Heart right ventricle (tissue), 16 donors: ENCODE data around the gene MDFIC2. TPM values are rescaled to one million over a fixed set of nuclear protein-coding genes. Genes with fewer than 3 reads are reported as not detected.

Experiments used
- ATAC-seq, 8 donors: fragments of 200-7000 bp; cut with Tn5 transposase; one replicate each; pipeline ENCODE4 v1.9.1; 2020; ENCODE audit warnings: mild to moderate bottlenecking in 8 of 8, moderate library complexity in 8 of 8, moderate number of reproducible peaks in 1 of 8
- DNase-seq, 2 donors: peaks; one replicate each; pipeline ENCODE4 v3.0.0-alpha.2; 2020
- H3K27ac ChIP-seq, 10 donors: fragments of 200-600 bp; sonication (generic) in 2 of 10; one replicate each; pipeline versions ENCODE4 v1.5.0 to v1.8.0; 2020 to 2022; ENCODE audit warnings: mild to moderate bottlenecking in 3 of 10
- H3K27me3 ChIP-seq, 7 donors: fragments of 200-600 bp; one replicate each; pipeline ENCODE4 v1.8.0; 2021 to 2022; ENCODE audit warnings: mild to moderate bottlenecking in 2 of 7
- H3K36me3 ChIP-seq, 9 donors: fragments of 200-600 bp; sonication (generic) in 1 of 9; one replicate each; pipeline versions ENCODE4 v1.5.0 to v1.8.0; 2020 to 2022; ENCODE audit warnings: mild to moderate bottlenecking in 2 of 9
- H3K4me1 ChIP-seq, 9 donors: fragments of 200-600 bp; sonication (generic) in 1 of 9; one replicate each; pipeline versions ENCODE4 v1.5.0 to v1.8.0; 2020 to 2022; ENCODE audit warnings: mild to moderate bottlenecking in 4 of 9
- H3K4me3 ChIP-seq, 10 donors: fragments of 200-600 bp; sonication (generic) in 2 of 10; one replicate each; pipeline versions ENCODE4 v1.5.0 to v1.8.0; 2020 to 2022; ENCODE audit warnings: mild to moderate bottlenecking in 7 of 10, moderate library complexity in 2 of 10
- H3K9me3 ChIP-seq, 11 donors: fragments of 200-600 bp in 10 of 11; sonication (generic) in 2 of 11; one replicate each; pipeline versions ENCODE4 v1.5.0 to v1.8.0; 2013 to 2022; ENCODE audit warnings: mild to moderate bottlenecking in 2 of 11, control low read depth in 1 of 11, moderate library complexity in 1 of 11
- CTCF ChIP-seq, 9 donors: fragments of 200-600 bp; sonication (generic) in 2 of 9; IDR thresholded peaks; one replicate each; pipeline versions ENCODE4 v1.5.0 to v1.8.0; 2021 to 2022; ENCODE audit warnings: antibody characterized with exemption in 9 of 9, mild to moderate bottlenecking in 5 of 9, moderate library complexity in 1 of 9
- WGBS, 2 donors: extraction: QIAGEN DNeasy Blood & Tissue Kit; methylation state at CpG; one replicate each; pipeline ENCODE4 v1.1.7; 2013; ENCODE audit warnings: inconsistent platforms in 1 of 2; 5-methylcytosine and 5-hydroxymethylcytosine counted together
- intact Hi-C, 10 donors: fragments of 100-400 bp; cut with DNase I; formaldehyde crosslinking; loops; one replicate each; pipeline versions ENCODE4 v1.11.1 to v1.14.2; 2022
- polyA plus RNA-seq, 2 donors: library from polyadenylated mRNA; stranded (reverse); fragments of 200-250 nt; gene quantifications; one replicate each; pipeline ENCODE4 v1.2.3, GENCODE V29; 2013
- total RNA-seq, 10 donors: library from RNA; stranded (reverse); fragmentation: NEBNext Ultra II Directional in 3 of 10; extraction: Animal tissue kit (Norgen Biotek cat#: 25700) in 3 of 10; gene quantifications; one replicate each; pipeline versions ENCODE4 v1.2.1 to v1.2.4, GENCODE V29; 2021 to 2023
- donor health status: Arrhythmogenic right ventricular cardiomyopathy.
- donor health status: ischemic (EF 13 %, LVEDD 7.1; RV severe dilation, severe dysfunction).
- donor health status: healthy with polysubstance abuse.
- donor health status: DM: no; HTN: yes; CAD: no.
- donor health status: DM: no; HTN: no; CAD: no.
- donor health status: ischemic (EF 25% LVEDD 6.9; RV normal size, moderate dysfunction).
- donor health status: ischemic (EF 25% LVEDD 5.7; RV mildly dilated, moderate dysfunction).
- donor health status: healthy.
- donor health status: DM: yes; HTN: yes; CAD: no.
- donor health status: Ischemic cardiomyopathy.
- donor health status: ischemic (EF 35%, LVEDD 5.7; RV mildly dilated, moderate dysfunction).
- donor health status: nonischemic (EF 11% LVEDD 7.7; RV severe dilation, severe dysfunction).
- donor health status: DM: yes; HTN: yes; CAD: no.
- donor health status: PGD.
- donor health status: ischemic (EF 29% LVEDD 5.4; RV normal size, mild dysfunction).
- donor health status: nonischemic (EF 23%, LVEDD 6.1; RV moderate dilation, normal function).

Gene MDFIC2
- total and polyA plus RNA-seq, 12 donors: 0.06 TPM; not detected in 11

- H3K4me3 ChIP-seq: no peak overlapping the region
- H3K36me3 ChIP-seq: no peaks in the 10 kb centered on the region
- H3K4me1 ChIP-seq: no peaks in the 10 kb centered on the region
- no peak for ATAC-seq
- H3K27me3 ChIP-seq: no peaks in the 10 kb centered on the region
- intact Hi-C loops: no loop called here
- no peak overlapping the region for H3K27ac ChIP-seq
- 63% methylated on average over 4 of the region's 4 CpGs for WGBS, 2 donors
- TF ChIP-seq CTCF (IDR thresholded peaks at IDR 0.05): no peak
- DNase-seq: no peak
- peaks cover 0 to 2% (median 0%) of the 10 kb centered on the region in 11 donors for H3K9me3 ChIP-seq
These were observed 35.5 kb downstream of the MDFIC2 start for GRCh38 chr3:70276901-70277300.

GRCh38 chr3:70273492-70273891, 38.9 kb downstream of the MDFIC2 start:
- Histone ChIP-seq H3K9me3 (no peaks in the 10 kb centered on the region), H3K27me3 (no peaks in the 10 kb centered on the region), H3K36me3 (no peaks in the 10 kb centered on the region), H3K27ac (no peak overlapping the region), H3K4me3 (no peak overlapping the region), H3K4me1 (no peaks in the 10 kb centered on the region)
- ATAC-seq: no peak
- no peak for TF ChIP-seq CTCF (IDR thresholded peaks at IDR 0.05)
- intact Hi-C loops: no loop called here
- no peak for DNase-seq

- WGBS, 2 donors: 80 to 81% methylated on average over 5 of the region's 5 CpGs
- DNase-seq: no peak
- no peaks in the 10 kb centered on the region for H3K4me1 ChIP-seq
- H3K4me3 ChIP-seq: no peak overlapping the region
- no peak for TF ChIP-seq CTCF (IDR thresholded peaks at IDR 0.05)
- H3K27ac ChIP-seq: no peak overlapping the region
- no peaks in the 10 kb centered on the region for H3K27me3 ChIP-seq
- H3K9me3 ChIP-seq: no peaks in the 10 kb centered on the region
- no peaks in the 10 kb centered on the region for H3K36me3 ChIP-seq
- intact Hi-C loops: no loop called here
- no peak for ATAC-seq
These were observed 39.6 kb downstream of the MDFIC2 start for GRCh38 chr3:70272798-70273197.

GRCh38 chr3:70264122-70264780, 48.2 kb downstream of the MDFIC2 start:
- intact Hi-C loops: no loop called here
- Histone ChIP-seq H3K4me3 (no peak overlapping the region), H3K4me1 (no peaks in the 10 kb centered on the region), H3K27ac (no peak overlapping the region), H3K36me3 (no peaks in the 10 kb centered on the region), H3K27me3 (no peaks in the 10 kb centered on the region), H3K9me3 (no peaks in the 10 kb centered on the region)
- TF ChIP-seq CTCF (IDR thresholded peaks at IDR 0.05): no peak
- WGBS, 2 donors: 37% methylated on average over 3 of the region's 3 CpGs
- no peak for ATAC-seq
- no peak for DNase-seq
